Measurements from ENCODE around the gene SYT17. TPM values are rescaled to one million over a fixed set of nuclear protein-coding genes. Genes with fewer than 3 reads are reported as not detected.

The SYT17 gene
- polyA plus RNA-seq, 4 donors = 1.8 to 7.1 (median 3.3) TPM

DNA sequence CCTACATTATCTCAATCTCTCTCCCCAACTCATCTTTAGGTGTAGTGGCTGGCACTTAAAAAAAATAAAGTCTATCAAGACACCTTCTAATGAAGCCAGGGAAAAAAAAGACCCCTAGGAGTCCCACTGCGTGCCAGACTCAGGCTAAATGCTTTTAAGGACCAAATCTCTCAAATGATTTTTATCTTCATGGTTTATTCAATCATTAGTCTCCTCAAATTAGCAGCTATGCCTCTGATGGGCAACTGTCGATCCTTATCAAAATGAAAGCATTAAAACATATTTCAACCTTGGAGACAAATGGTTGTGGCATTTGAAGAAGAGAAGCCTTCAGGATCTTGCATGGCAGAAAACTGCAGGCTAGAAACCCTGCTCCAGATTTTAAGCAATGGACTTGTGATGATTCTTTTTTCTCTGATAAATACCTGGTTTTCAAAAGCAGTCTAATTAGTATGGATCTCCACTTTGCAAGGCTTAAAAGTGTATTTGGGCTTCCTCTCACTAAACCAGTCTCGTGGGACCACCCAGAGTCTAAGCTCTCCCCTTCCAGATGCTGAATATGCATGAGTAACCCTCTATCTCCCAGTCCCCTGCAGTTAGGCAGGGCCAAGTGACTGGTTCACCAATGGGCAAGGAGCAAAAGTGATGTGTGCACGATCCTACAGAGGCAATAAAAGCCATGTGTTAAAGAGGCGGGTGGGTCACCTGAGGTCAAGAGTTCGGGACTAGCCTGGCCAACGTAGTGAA is 39.4 kb upstream of the SYT17 start:
- Histone ChIP-seq H3K4me3 (ENCODE audit: low read depth in 1 of 3, low read length in 3 of 3) (no peak overlapping the region), H3K27ac (ENCODE audit: low read depth in 1 of 3, low read length in 2 of 3) (no peak overlapping the region), H3K27me3 (ENCODE audit: control insufficient read depth in 3 of 3, insufficient read depth in 3 of 3, low read length in 3 of 3) (no peaks in the 10 kb centered on the region), H3K4me1 (ENCODE audit: control insufficient read depth in 3 of 3, insufficient read depth in 2 of 3, low read depth in 1 of 3, low read length in 2 of 3) (peaks cover 0 to 11% (median 8%) of the 10 kb centered on the region in 3 donors), H3K9me3 (ENCODE audit: control insufficient read depth in 2 of 2, insufficient read depth in 1 of 2, low read depth in 1 of 2, low read length in 1 of 2) (peaks cover 0 to 5% of the 10 kb centered on the region in 2 donors), H3K36me3 (ENCODE audit: control insufficient read depth in 3 of 3, insufficient read depth in 2 of 3, low read depth in 1 of 3, low read length in 3 of 3) (no peaks in the 10 kb centered on the region)
- no peak for DNase-seq
- 45 to 62% (median 51%) methylated on average over 7 of the region's 7 CpGs for WGBS, 3 donors
- FAIRE-seq = no peak

DNA sequence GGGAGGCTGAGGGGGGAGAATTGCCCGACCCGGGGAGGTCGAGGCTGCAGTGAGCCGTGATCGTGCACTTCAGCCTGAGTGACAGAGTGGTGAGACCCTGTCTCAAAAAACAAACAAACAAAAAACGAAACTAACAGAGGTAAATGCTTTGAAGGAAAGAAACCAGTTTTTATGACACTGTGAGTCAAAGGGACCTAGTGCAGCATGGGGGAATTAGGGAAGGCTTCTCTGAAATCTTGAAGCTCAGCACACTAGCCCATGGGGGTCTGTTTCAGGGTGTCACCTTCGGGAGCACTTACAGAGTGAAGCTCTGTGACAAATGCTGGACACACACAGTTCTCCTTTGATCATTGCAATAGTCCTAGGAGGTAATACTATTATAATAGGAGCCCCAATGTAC is 37.7 kb upstream of the SYT17 start:
- Histone ChIP-seq H3K36me3 (ENCODE audit: control insufficient read depth in 3 of 3, insufficient read depth in 2 of 3, low read depth in 1 of 3, low read length in 3 of 3) (no peaks in the 10 kb centered on the region), H3K27me3 (ENCODE audit: control insufficient read depth in 3 of 3, insufficient read depth in 3 of 3, low read length in 3 of 3) (no peaks in the 10 kb centered on the region), H3K27ac (ENCODE audit: low read depth in 1 of 3, low read length in 2 of 3) (peak overlapping the region in 2 of 3 donors; percentile 66 to 87), H3K9me3 (ENCODE audit: control insufficient read depth in 2 of 2, insufficient read depth in 1 of 2, low read depth in 1 of 2, low read length in 1 of 2) (peaks cover 0 to 5% of the 10 kb centered on the region in 2 donors), H3K4me3 (ENCODE audit: low read depth in 1 of 3, low read length in 3 of 3) (no peak overlapping the region), H3K4me1 (ENCODE audit: control insufficient read depth in 3 of 3, insufficient read depth in 2 of 3, low read depth in 1 of 3, low read length in 2 of 3) (peaks cover 0 to 11% (median 6%) of the 10 kb centered on the region in 3 donors)
- WGBS, 3 donors = 27 to 47% (median 38%) methylated on average over 7 of the region's 7 CpGs
- FAIRE-seq (no peak), DNase-seq (no peak)

DNA sequence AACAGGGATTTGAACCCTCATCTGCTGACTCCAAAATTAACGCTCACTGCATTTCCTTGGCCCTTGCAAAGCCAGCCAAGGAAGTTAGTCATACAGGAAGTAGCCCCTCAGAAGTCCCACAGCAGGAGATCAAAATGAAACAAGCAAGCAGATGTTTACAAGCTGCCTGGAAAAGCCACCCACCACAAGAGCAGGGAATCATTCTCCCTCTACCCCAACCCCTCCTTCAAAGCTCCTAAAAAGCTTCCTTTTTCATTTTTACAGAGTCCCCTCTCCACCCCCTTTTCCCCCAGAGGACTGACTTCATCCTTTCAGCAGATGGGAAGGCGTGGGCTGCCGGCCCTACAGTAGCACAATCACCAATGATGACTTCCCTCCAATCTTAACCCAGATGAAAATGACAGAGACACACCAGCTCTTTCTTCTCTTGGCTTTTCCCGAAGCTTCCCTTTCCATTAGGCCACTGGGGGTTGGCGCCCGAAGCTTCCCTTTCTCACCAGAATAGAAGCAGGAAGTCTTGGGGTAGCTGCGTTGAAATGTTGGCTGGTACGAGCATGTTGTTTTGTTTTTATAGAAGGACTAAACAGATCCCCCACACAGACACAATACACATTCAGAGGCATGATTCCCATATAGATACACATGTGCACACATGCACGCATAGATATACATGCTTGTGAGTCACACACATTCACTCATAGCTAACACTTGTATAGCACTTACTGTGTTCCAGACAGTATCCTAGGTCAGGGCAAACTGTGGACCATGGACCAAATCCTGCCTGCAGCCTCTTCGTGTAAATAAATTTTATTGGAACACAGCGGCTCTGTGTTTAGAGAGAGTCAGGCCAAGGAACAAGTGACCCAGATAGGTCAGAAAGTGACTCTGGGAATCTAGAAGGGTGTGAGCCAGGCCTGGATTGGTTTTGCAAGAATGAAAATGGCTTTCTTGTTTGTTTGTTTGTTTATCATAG is 36.9 kb upstream of the SYT17 start:
- Histone ChIP-seq H3K27me3 (ENCODE audit: control insufficient read depth in 3 of 3, insufficient read depth in 3 of 3, low read length in 3 of 3) (no peaks in the 10 kb centered on the region), H3K4me1 (ENCODE audit: control insufficient read depth in 3 of 3, insufficient read depth in 2 of 3, low read depth in 1 of 3, low read length in 2 of 3) (peaks cover 0 to 18% (median 9%) of the 10 kb centered on the region in 3 donors), H3K36me3 (ENCODE audit: control insufficient read depth in 3 of 3, insufficient read depth in 2 of 3, low read depth in 1 of 3, low read length in 3 of 3) (no peaks in the 10 kb centered on the region), H3K9me3 (ENCODE audit: control insufficient read depth in 2 of 2, insufficient read depth in 1 of 2, low read depth in 1 of 2, low read length in 1 of 2) (peaks cover 0 to 4% of the 10 kb centered on the region in 2 donors), H3K4me3 (ENCODE audit: low read depth in 1 of 3, low read length in 3 of 3) (no peak overlapping the region), H3K27ac (ENCODE audit: low read depth in 1 of 3, low read length in 2 of 3) (peak overlapping the region in 2 of 3 donors; percentile 66 to 87)
- FAIRE-seq (no peak), DNase-seq (no peak)
- WGBS, 3 donors = 33 to 55% (median 54%) methylated on average over 11 of the region's 11 CpGs

DNA sequence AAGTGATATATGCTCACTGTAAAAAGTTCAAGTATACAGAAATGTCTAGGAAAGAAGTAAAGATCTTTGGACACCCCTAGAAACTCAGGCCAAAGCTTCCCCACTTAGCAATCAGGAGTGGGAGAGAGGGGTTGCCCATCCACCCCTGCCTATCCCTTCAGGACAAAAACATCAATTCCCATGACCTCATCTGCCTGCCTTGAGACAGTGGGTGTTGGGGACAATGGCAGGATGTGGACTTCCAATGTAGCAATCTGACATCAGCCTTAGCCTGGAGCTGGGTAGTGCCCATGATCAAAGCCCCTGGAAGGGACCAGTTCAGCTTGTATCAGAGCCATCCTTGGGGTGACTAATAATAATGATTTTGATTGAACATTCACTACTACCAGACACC is 36.2 kb upstream of the SYT17 start:
- no peak overlapping the region for H3K4me3 ChIP-seq (ENCODE audit: low read depth in 1 of 3, low read length in 3 of 3)
- H3K4me1 ChIP-seq (ENCODE audit: control insufficient read depth in 3 of 3, insufficient read depth in 2 of 3, low read depth in 1 of 3, low read length in 2 of 3) = peaks cover 0 to 23% (median 9%) of the 10 kb centered on the region in 3 donors
- no peaks in the 10 kb centered on the region for H3K36me3 ChIP-seq (ENCODE audit: control insufficient read depth in 3 of 3, insufficient read depth in 2 of 3, low read depth in 1 of 3, low read length in 3 of 3)
- H3K27ac ChIP-seq (ENCODE audit: low read depth in 1 of 3, low read length in 2 of 3) = peak overlapping the region in 2 of 3 donors; percentile 66 to 87
- DNase-seq = no peak
- FAIRE-seq = no peak
- H3K27me3 ChIP-seq (ENCODE audit: control insufficient read depth in 3 of 3, insufficient read depth in 3 of 3, low read length in 3 of 3) = no peaks in the 10 kb centered on the region
- H3K9me3 ChIP-seq (ENCODE audit: control insufficient read depth in 2 of 2, insufficient read depth in 1 of 2, low read depth in 1 of 2, low read length in 1 of 2) = no peaks in the 10 kb centered on the region

DNA sequence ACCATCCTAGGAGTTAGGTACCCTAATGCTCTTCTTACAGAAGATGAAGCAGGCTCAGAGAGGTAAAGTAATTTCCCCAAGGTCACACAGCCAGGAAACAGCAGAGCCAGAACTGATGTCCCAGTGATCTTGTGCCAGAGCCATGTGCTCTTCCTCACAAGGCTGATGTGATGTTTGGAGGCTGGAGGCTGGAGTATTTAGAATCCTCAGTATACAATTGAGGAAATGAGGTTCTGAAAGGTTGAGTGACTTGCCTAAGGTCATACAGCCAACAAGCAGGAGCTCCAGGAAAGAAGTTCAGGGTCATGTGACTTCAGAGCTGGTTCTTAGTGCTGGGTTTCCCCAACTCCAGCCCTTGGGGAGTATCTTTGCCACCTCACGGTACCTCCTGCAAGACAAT is 35.8 kb upstream of the SYT17 start:
- no peak for FAIRE-seq
- 77 to 86% (median 83%) methylated on average over 1 of the region's 1 CpG for WGBS, 3 donors

DNA sequence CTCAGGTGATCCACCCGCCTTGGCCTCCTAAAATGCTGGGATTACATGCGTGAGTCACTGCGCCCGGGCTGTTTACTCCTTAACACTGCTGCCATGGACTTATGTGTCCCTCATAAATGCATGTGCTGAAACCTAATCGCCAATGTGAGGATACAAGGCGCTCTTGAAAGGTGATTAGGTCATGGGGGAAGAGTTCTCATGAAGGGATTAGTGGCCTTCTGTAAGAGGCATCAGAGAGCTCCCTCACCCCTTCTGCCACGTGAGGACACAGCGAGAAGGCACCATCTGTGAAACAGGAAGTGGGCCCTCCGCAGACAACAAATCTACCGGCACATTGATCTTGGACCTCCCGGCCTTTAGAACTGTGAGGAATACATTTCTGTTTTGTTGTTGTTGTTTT is 35.1 kb upstream of the SYT17 start:
- Histone ChIP-seq H3K36me3 (ENCODE audit: control insufficient read depth in 3 of 3, insufficient read depth in 2 of 3, low read depth in 1 of 3, low read length in 3 of 3) (no peaks in the 10 kb centered on the region), H3K9me3 (ENCODE audit: control insufficient read depth in 2 of 2, insufficient read depth in 1 of 2, low read depth in 1 of 2, low read length in 1 of 2) (no peaks in the 10 kb centered on the region), H3K27ac (ENCODE audit: low read depth in 1 of 3, low read length in 2 of 3) (peak overlapping the region in 1 of 3 donors; percentile 87), H3K27me3 (ENCODE audit: control insufficient read depth in 3 of 3, insufficient read depth in 3 of 3, low read length in 3 of 3) (no peaks in the 10 kb centered on the region), H3K4me1 (ENCODE audit: control insufficient read depth in 3 of 3, insufficient read depth in 2 of 3, low read depth in 1 of 3, low read length in 2 of 3) (peaks cover 0 to 23% (median 9%) of the 10 kb centered on the region in 3 donors), H3K4me3 (ENCODE audit: low read depth in 1 of 3, low read length in 3 of 3) (no peak overlapping the region)
- FAIRE-seq (no peak), DNase-seq (no peak)
- WGBS, 3 donors = 73 to 88% (median 88%) methylated on average over 11 of the region's 11 CpGs

More for the DNA sequence above, 35.8 kb upstream of the SYT17 start:
- Histone ChIP-seq H3K4me3 (ENCODE audit: low read depth in 1 of 3, low read length in 3 of 3) (no peak overlapping the region), H3K27ac (ENCODE audit: low read depth in 1 of 3, low read length in 2 of 3) (peak overlapping the region in 2 of 3 donors; percentile 66 to 87), H3K36me3 (ENCODE audit: control insufficient read depth in 3 of 3, insufficient read depth in 2 of 3, low read depth in 1 of 3, low read length in 3 of 3) (no peaks in the 10 kb centered on the region), H3K4me1 (ENCODE audit: control insufficient read depth in 3 of 3, insufficient read depth in 2 of 3, low read depth in 1 of 3, low read length in 2 of 3) (peaks cover 0 to 23% (median 9%) of the 10 kb centered on the region in 3 donors), H3K9me3 (ENCODE audit: control insufficient read depth in 2 of 2, insufficient read depth in 1 of 2, low read depth in 1 of 2, low read length in 1 of 2) (no peaks in the 10 kb centered on the region), H3K27me3 (ENCODE audit: control insufficient read depth in 3 of 3, insufficient read depth in 3 of 3, low read length in 3 of 3) (no peaks in the 10 kb centered on the region)
- DNase-seq = no peak

DNA sequence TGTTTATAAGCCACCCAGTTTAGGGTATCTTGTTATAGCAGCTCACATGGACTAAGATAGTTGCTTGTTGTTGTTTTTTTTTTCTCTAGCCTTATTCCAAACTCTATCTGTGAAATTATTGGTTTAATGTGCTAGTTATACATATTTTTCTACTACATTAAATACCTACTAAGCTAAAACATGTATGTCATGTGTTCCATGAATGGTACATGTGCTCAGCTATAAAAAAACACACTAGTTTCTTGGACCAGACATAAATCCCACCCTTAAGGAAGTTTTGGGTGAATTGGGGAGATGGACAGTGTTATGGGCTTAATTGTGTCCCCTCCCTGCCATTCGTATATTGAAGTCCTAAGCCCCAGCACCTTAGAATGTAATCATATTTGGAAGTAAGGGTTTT is 34.4 kb upstream of the SYT17 start:
- 83 to 100% (median 90%) methylated on average over 1 of the region's 1 CpG for WGBS, 3 donors
- Histone ChIP-seq H3K9me3 (ENCODE audit: control insufficient read depth in 2 of 2, insufficient read depth in 1 of 2, low read depth in 1 of 2, low read length in 1 of 2) (no peaks in the 10 kb centered on the region), H3K27ac (ENCODE audit: low read depth in 1 of 3, low read length in 2 of 3) (no peak overlapping the region), H3K36me3 (ENCODE audit: control insufficient read depth in 3 of 3, insufficient read depth in 2 of 3, low read depth in 1 of 3, low read length in 3 of 3) (no peaks in the 10 kb centered on the region), H3K4me3 (ENCODE audit: low read depth in 1 of 3, low read length in 3 of 3) (no peak overlapping the region), H3K4me1 (ENCODE audit: control insufficient read depth in 3 of 3, insufficient read depth in 2 of 3, low read depth in 1 of 3, low read length in 2 of 3) (peaks cover 0 to 23% (median 9%) of the 10 kb centered on the region in 3 donors), H3K27me3 (ENCODE audit: control insufficient read depth in 3 of 3, insufficient read depth in 3 of 3, low read length in 3 of 3) (no peaks in the 10 kb centered on the region)
- DNase-seq = no peak
- no peak for FAIRE-seq

DNA sequence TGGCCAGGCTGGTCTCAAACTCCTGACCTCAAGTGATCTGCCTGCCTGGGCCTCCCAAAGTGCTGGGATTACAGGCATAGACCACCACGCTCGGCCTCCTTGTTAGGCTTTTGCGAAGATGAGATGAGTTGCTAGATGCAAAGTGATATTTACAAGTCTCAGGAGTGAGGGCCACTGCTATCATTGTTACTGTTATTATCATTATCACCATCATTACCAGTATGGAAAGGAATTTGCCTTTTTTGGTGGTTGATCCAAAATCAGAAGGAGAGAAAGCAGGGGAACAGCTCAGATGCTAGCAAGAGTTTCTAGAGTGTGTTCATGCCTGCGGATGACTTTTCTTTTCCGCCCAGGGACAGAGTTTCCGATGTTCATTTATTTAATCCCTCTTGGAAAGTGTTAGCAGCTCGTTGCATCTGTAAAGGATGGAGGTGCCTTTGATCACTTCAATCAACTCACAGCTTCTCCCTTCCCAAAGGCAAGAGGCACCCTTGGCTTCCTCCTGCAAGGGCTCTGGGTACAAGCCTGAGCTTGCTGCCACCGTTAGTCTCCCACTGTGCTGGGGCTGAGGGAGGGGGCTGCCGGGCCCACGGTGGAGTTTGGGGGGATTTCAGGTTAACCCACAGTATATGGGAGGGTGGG is 32.7 kb upstream of the SYT17 start:
- Histone ChIP-seq H3K9me3 (ENCODE audit: control insufficient read depth in 2 of 2, insufficient read depth in 1 of 2, low read depth in 1 of 2, low read length in 1 of 2) (no peaks in the 10 kb centered on the region), H3K4me1 (ENCODE audit: control insufficient read depth in 3 of 3, insufficient read depth in 2 of 3, low read depth in 1 of 3, low read length in 2 of 3) (peaks cover 0 to 23% (median 8%) of the 10 kb centered on the region in 3 donors)

More for the DNA sequence above, 32.7 kb upstream of the SYT17 start:
- Histone ChIP-seq H3K4me3 (ENCODE audit: low read depth in 1 of 3, low read length in 3 of 3) (no peak overlapping the region), H3K27me3 (ENCODE audit: control insufficient read depth in 3 of 3, insufficient read depth in 3 of 3, low read length in 3 of 3) (no peaks in the 10 kb centered on the region), H3K27ac (ENCODE audit: low read depth in 1 of 3, low read length in 2 of 3) (no peak overlapping the region), H3K36me3 (ENCODE audit: control insufficient read depth in 3 of 3, insufficient read depth in 2 of 3, low read depth in 1 of 3, low read length in 3 of 3) (no peaks in the 10 kb centered on the region)
- WGBS, 3 donors = 64 to 69% (median 68%) methylated on average over 10 of the region's 10 CpGs
- no peak for DNase-seq
- no peak for FAIRE-seq
